ENCODE results near the gene PTPN4.

The PTPN4 gene

GRCh38 chr2:119859528-119859927 lies 99.8 kb downstream of the PTPN4 start:
- no peak for DNase-seq (ENCODE audit: low spot score)

- no peak for DNase-seq (ENCODE audit: low spot score)
Observed at GRCh38 chr2:119860924-119861323, 101.2 kb downstream of the PTPN4 start.

- DNase-seq (ENCODE audit: low spot score): no peak
Observed at GRCh38 chr2:119862127-119862889, 102.6 kb downstream of the PTPN4 start.

- DNase-seq (ENCODE audit: low spot score): no peak
Observed at GRCh38 chr2:119864318-119864717, 104.6 kb downstream of the PTPN4 start.

- DNase-seq (ENCODE audit: low spot score): no peak
Observed at GRCh38 chr2:119871725-119872124, 112.0 kb downstream of the PTPN4 start.

- DNase-seq (ENCODE audit: low spot score): no peak
Observed at GRCh38 chr2:119873350-119874315, 113.9 kb downstream of the PTPN4 start.

- no peak for DNase-seq (ENCODE audit: low spot score)
Observed at GRCh38 chr2:119879502-119879901, 119.8 kb downstream of the PTPN4 start.

- peak; percentile 74 for DNase-seq (ENCODE audit: low spot score)
Observed at GRCh38 chr2:119888680-119889079, 129.0 kb downstream of the PTPN4 start.

- no peak for DNase-seq (ENCODE audit: low spot score)
Observed at GRCh38 chr2:119897736-119898395, 138.1 kb downstream of the PTPN4 start.

- DNase-seq (ENCODE audit: low spot score): no peak
Observed at GRCh38 chr2:119901013-119901412, 141.3 kb downstream of the PTPN4 start.

- DNase-seq (ENCODE audit: low spot score): no peak
Observed at GRCh38 chr2:119910566-119910965, 150.8 kb downstream of the PTPN4 start.

- DNase-seq (ENCODE audit: low spot score): no peak
Observed at GRCh38 chr2:119914266-119914665, 154.5 kb downstream of the PTPN4 start.

GRCh38 chr2:119921825-119922224 lies 162.1 kb downstream of the PTPN4 start:
- no peak for DNase-seq (ENCODE audit: low spot score)

GRCh38 chr2:119922699-119923098 lies 163.0 kb downstream of the PTPN4 start:
- DNase-seq (ENCODE audit: low spot score): no peak

- DNase-seq (ENCODE audit: low spot score): no peak
Observed at GRCh38 chr2:119929537-119929936, 169.8 kb downstream of the PTPN4 start.

- DNase-seq (ENCODE audit: low spot score): no peak
Observed at GRCh38 chr2:119932809-119933208, 173.1 kb downstream of the PTPN4 start.

GRCh38 chr2:119934319-119934718 lies 174.6 kb downstream of the PTPN4 start:
- DNase-seq (ENCODE audit: low spot score): no peak

GRCh38 chr2:119937680-119938079 lies 178.0 kb downstream of the PTPN4 start:
- no peak for DNase-seq (ENCODE audit: low spot score)

- no peak for DNase-seq (ENCODE audit: low spot score)
Observed at GRCh38 chr2:119939915-119940314, 180.2 kb downstream of the PTPN4 start.

GRCh38 chr2:119940856-119941255 lies 181.1 kb downstream of the PTPN4 start:
- DNase-seq (ENCODE audit: low spot score): peak; percentile 6

- DNase-seq (ENCODE audit: low spot score): no peak
Observed at GRCh38 chr2:119941388-119941787, 181.7 kb downstream of the PTPN4 start.

- DNase-seq (ENCODE audit: low spot score): no peak
Observed at GRCh38 chr2:119941981-119942513, 182.3 kb downstream of the PTPN4 start.
